Activated naive CD8-positive, alpha-beta T cell treated with anti-CD3 and anti-CD28 coated beads for 36 hours (primary cell): ENCODE measurements around the gene BPIFA3. TPM values are rescaled to one million over a fixed set of nuclear protein-coding genes. Genes with fewer than 3 reads are reported as not detected.

ENCODE experiments used
- DNase-seq: peaks from one replicate; pipeline ENCODE4 v3.0.0; 2021
- H3K27ac Mint-ChIP-seq: one replicate; pipeline ENCODE4 v1.8.0; 2022; ENCODE audit warnings: mild to moderate bottlenecking, moderate library complexity, mixed read lengths
- H3K27me3 Mint-ChIP-seq: one replicate; pipeline ENCODE4 v1.8.0; 2022; ENCODE audit warnings: mild to moderate bottlenecking, mixed read lengths
- H3K36me3 Mint-ChIP-seq: one replicate; pipeline ENCODE4 v1.8.0; 2021; ENCODE audit warnings: mild to moderate bottlenecking, mixed read lengths
- H3K4me1 Mint-ChIP-seq: one replicate; pipeline ENCODE4 v1.8.0; 2021; ENCODE audit warnings: mixed read lengths
- H3K4me3 Mint-ChIP-seq: one replicate; pipeline ENCODE4 v1.8.0; 2022; ENCODE audit warnings: mild to moderate bottlenecking, moderate library complexity, mixed read lengths
- H3K9me3 Mint-ChIP-seq: one replicate; pipeline ENCODE4 v1.8.0; 2022; ENCODE audit warnings: mixed read lengths
- total RNA-seq, 2 experiments: library from RNA; stranded (reverse); gene quantifications; one replicate each; pipeline ENCODE4 v1.2.3, GENCODE V29; 2021

The BPIFA3 gene
- total RNA-seq, 2 experiments from 2014 or later: not detected

GRCh38 chr20:33267701-33268100 lies 50.5 kb downstream of the BPIFA3 start:
- Mint-ChIP-seq H3K27ac (no peak overlapping the region), H3K9me3 (no peaks in the 10 kb centered on the region), H3K27me3 (peaks cover 6% of the 10 kb centered on the region), H3K4me1 (no peaks in the 10 kb centered on the region), H3K4me3 (no peak overlapping the region), H3K36me3 (no peaks in the 10 kb centered on the region)
- no peak for DNase-seq

- Mint-ChIP-seq H3K9me3 (no peaks in the 10 kb centered on the region), H3K4me1 (no peaks in the 10 kb centered on the region), H3K27ac (no peak overlapping the region), H3K27me3 (peaks cover 14% of the 10 kb centered on the region), H3K36me3 (no peaks in the 10 kb centered on the region), H3K4me3 (no peak overlapping the region)
- no peak for DNase-seq
Measured at GRCh38 chr20:33272155-33272873, 55.2 kb downstream of the BPIFA3 start.

- Mint-ChIP-seq H3K27me3 (peaks cover 10% of the 10 kb centered on the region), H3K9me3 (no peaks in the 10 kb centered on the region), H3K4me1 (no peaks in the 10 kb centered on the region), H3K4me3 (no peak overlapping the region), H3K36me3 (no peaks in the 10 kb centered on the region), H3K27ac (no peak overlapping the region)
- no peak for DNase-seq
Measured at GRCh38 chr20:33273117-33273851, 56.1 kb downstream of the BPIFA3 start.

GRCh38 chr20:33275215-33275614 lies 58.1 kb downstream of the BPIFA3 start:
- Mint-ChIP-seq H3K4me1 (no peaks in the 10 kb centered on the region), H3K4me3 (no peak overlapping the region), H3K27ac (no peak overlapping the region), H3K36me3 (no peaks in the 10 kb centered on the region), H3K9me3 (no peaks in the 10 kb centered on the region), H3K27me3 (peaks cover 10% of the 10 kb centered on the region)
- DNase-seq: no peak

- H3K27ac Mint-ChIP-seq: no peak overlapping the region
Measured at GRCh38 chr20:33275871-33276270, 58.7 kb downstream of the BPIFA3 start.

GRCh38 chr20:33276303-33277113 lies 59.4 kb downstream of the BPIFA3 start:
- Mint-ChIP-seq H3K27ac (no peak overlapping the region), H3K4me1 (no peaks in the 10 kb centered on the region), H3K9me3 (no peaks in the 10 kb centered on the region), H3K36me3 (no peaks in the 10 kb centered on the region), H3K27me3 (peaks cover 10% of the 10 kb centered on the region), H3K4me3 (no peak overlapping the region)
- no peak for DNase-seq

More at GRCh38 chr20:33275871-33276270, 58.7 kb downstream of the BPIFA3 start:
- Mint-ChIP-seq H3K36me3 (no peaks in the 10 kb centered on the region), H3K27me3 (peaks cover 10% of the 10 kb centered on the region), H3K4me3 (no peak overlapping the region), H3K9me3 (no peaks in the 10 kb centered on the region), H3K4me1 (no peaks in the 10 kb centered on the region)
- no peak for DNase-seq

Other genes starting within 250 kb of the BPIFA3 start
- gene SUN5, start 212.9 kb upstream of the BPIFA3 start, total RNA-seq: not detected
- gene BPIFB2, start 209.6 kb upstream of the BPIFA3 start, total RNA-seq: not detected
- not detected for gene BPIFB6, start 185.7 kb upstream of the BPIFA3 start, total RNA-seq
- not detected for gene BPIFB3, start 163.4 kb upstream of the BPIFA3 start, total RNA-seq
- gene BPIFB4, start 137.7 kb upstream of the BPIFA3 start, total RNA-seq: not detected
- not detected for gene BPIFA2, start 49.2 kb upstream of the BPIFA3 start, total RNA-seq
- not detected for gene BPIFA1, start 18.6 kb downstream of the BPIFA3 start, total RNA-seq
- gene BPIFB1, start 65.9 kb downstream of the BPIFA3 start, total RNA-seq: not detected
- gene CDK5RAP1, start 184.2 kb downstream of the BPIFA3 start, total RNA-seq: 10 to 100 TPM; 41.0 to 42.3 TPM
- gene SNTA1, start 226.4 kb downstream of the BPIFA3 start, total RNA-seq: 1 to 10 TPM; 4.0 to 4.7 TPM